ENCODE results near the gene CTDSPL.
A peak's percentile ranks its signal among the peaks of the same experiment; 100 is the strongest.

CTDSPL gene

DNA sequence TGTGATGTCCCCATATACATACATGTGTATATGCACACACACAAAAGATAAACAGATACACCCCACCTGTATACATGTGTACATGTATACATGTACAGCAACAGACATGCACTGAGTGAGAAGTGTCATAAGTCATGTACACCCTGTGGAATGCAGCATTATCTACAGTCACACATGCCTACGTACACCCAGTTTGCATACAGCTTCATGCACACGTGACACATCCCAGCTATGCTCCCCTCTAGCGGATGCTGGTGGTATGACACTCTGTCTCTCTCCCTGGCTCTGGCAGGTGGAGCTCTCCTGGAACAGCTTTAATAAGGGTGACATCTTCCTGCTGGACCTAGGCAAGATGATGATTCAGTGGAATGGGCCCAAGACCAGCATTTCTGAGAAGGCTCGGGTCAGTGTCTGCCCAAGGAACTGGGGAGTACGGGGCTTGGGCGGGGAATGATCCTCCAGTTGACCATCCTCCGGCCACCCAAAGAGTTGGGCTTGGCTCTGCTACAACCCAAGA is 135.2 kb downstream of the CTDSPL start:
- DNase-seq (ENCODE audit: low spot score), result peak; percentile 83
- in situ Hi-C loops (cut with MboI; ENCODE audit: low sequenced_read_pairs, unreplicated experiment), result no loop called here
- TF ChIP-seq, protein P1, sequence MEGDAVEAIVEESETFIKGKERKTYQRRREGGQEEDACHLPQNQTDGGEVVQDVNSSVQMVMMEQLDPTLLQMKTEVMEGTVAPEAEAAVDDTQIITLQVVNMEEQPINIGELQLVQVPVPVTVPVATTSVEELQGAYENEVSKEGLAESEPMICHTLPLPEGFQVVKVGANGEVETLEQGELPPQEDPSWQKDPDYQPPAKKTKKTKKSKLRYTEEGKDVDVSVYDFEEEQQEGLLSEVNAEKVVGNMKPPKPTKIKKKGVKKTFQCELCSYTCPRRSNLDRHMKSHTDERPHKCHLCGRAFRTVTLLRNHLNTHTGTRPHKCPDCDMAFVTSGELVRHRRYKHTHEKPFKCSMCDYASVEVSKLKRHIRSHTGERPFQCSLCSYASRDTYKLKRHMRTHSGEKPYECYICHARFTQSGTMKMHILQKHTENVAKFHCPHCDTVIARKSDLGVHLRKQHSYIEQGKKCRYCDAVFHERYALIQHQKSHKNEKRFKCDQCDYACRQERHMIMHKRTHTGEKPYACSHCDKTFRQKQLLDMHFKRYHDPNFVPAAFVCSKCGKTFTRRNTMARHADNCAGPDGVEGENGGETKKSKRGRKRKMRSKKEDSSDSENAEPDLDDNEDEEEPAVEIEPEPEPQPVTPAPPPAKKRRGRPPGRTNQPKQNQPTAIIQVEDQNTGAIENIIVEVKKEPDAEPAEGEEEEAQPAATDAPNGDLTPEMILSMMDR (IDR thresholded peaks at IDR 0.05; ENCODE audit: borderline replicate concordance, control extremely low read depth, extremely low read depth, insufficient read depth, missing control alignments), result peak; percentile 81

DNA sequence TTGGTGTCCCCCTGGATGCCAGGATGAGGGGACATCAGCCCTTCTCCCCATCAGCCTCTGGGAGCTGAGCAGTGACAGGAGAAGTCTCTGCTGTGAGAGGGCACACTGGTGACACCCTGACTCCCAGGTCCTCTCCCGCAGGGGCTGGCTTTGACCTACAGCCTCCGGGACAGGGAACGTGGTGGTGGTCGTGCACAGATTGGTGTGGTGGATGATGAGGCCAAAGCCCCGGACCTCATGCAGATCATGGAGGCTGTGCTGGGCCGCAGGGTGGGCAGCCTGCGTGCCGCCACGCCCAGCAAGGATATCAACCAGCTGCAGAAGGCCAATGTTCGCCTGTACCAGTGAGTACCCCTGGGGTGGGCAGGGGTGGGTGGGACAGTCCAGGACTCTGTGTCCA is 135.7 kb downstream of the CTDSPL start:
- in situ Hi-C loops (cut with MboI; ENCODE audit: low sequenced_read_pairs, unreplicated experiment), result no loop called here
- TF ChIP-seq, protein P1 (IDR thresholded peaks at IDR 0.05; ENCODE audit: borderline replicate concordance, control extremely low read depth, extremely low read depth, insufficient read depth, missing control alignments), result no peak
- peak; percentile 12 for DNase-seq (ENCODE audit: low spot score)

DNA sequence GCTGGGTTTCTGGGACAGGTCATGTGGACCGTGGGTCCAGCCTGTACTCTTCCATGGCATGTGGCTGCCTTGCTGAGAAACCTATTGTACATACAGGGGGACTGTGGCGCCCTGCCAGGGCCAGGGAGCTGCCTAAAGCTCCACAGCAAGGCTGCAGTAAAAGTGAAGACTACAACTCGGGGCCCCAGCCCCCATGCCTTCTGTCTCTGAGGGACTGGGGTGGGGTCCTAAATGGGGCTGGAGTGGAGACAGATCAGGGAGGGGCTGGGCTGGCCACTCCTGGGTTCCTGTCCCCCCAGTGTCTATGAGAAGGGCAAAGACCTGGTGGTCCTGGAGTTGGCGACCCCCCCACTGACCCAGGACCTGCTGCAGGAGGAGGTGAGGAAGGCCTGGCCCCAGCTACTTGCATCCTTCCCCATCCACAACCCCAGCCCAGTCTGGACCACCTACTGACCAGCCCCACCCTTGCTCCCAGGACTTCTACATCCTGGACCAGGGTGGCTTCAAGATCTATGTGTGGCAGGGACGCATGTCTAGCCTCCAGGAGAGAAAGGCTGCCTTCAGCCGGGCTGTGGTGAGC is 136.2 kb downstream of the CTDSPL start:
- DNase-seq (ENCODE audit: low spot score), result no peak
- in situ Hi-C loops (cut with MboI; ENCODE audit: low sequenced_read_pairs, unreplicated experiment), result no loop called here
- TF ChIP-seq, protein P1 (IDR thresholded peaks at IDR 0.05; ENCODE audit: borderline replicate concordance, control extremely low read depth, extremely low read depth, insufficient read depth, missing control alignments), result no peak

DNA sequence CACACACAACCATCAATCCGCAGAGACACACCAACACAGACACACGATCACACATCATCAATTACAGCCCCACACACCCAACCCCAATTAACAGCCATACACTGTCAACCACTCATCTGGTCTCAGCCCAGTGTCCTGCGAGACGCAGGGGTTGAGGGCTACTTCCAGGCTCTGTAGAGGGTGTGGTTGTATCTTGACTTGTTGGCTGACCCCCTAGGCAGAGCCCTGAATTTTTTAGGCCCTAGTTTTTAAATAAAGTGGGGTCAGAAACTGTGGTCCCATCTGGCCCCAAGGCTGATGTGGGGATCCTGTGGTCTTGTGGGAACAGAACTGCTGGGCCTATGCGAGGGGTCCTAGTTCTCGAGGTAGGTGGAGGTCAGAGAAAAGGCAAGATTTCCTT is 138.2 kb downstream of the CTDSPL start:
- no peak for DNase-seq (ENCODE audit: low spot score)
- in situ Hi-C loops (cut with MboI; ENCODE audit: low sequenced_read_pairs, unreplicated experiment), result no loop called here
- TF ChIP-seq, protein P1 (IDR thresholded peaks at IDR 0.05; ENCODE audit: borderline replicate concordance, control extremely low read depth, extremely low read depth, insufficient read depth, missing control alignments), result no peak

DNA sequence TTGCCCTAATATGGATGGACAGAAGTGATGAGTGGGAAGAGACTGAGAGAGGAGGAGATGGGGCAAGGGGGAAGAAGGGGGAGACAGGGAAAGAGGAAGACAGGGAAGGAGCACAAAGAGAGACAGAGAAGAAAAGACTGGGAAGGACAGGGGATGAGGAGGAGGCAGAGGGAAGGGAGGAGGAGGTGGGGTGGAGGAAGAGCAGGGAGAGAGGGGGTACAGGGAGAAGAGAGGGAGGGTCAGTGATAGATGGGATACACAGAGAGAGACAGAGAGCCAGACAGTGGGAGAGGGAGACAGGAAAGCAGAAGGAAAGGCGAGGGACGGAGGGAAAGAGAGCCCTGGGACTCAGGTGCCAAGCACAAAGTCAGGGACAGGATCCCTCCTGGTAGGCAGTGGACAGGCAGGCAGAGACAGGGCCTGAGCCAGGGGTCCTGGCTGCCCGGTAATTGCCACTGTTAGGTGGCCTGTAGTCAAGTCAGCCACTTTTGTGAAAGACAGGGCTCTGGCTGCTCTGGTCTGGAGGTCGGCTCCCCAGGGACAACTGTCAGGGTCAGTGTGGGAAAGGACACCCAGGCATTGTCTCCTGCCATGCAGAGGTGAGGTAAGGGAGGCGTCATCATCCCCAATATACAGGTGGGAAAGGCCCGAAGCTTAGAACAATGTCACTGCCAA is 138.7 kb downstream of the CTDSPL start:
- in situ Hi-C loops (cut with MboI; ENCODE audit: low sequenced_read_pairs, unreplicated experiment), result no loop called here
- TF ChIP-seq, protein P1 (IDR thresholded peaks at IDR 0.05; ENCODE audit: borderline replicate concordance, control extremely low read depth, extremely low read depth, insufficient read depth, missing control alignments), result no peak
- DNase-seq (ENCODE audit: low spot score), result no peak

DNA sequence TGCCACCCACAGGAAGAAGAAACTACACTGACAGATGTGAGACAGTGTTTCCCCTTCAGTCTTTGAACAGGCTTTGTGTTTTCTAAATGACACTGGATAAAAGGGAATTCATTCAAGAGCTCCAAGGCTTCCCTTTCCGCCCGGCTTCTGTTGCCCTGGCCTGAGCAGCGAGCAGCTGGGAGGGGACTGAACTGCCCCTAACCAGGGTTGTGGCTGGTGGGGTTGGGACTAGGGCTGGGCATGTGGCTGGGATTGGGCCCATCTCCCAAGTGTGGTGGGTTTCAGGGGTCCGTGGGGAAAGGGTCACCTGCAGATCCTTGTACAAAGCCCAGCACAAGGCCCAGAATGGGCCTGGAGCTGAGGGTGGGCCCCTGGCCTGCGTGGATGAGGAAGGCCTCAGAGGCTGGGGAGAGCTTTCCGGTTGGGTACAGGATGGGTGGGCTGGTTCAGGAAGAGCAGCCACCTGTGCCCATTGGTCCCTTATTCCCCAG is 139.3 kb downstream of the CTDSPL start:
- TF ChIP-seq, protein P1 (IDR thresholded peaks at IDR 0.05; ENCODE audit: borderline replicate concordance, control extremely low read depth, extremely low read depth, insufficient read depth, missing control alignments), result no peak
- in situ Hi-C loops (cut with MboI; ENCODE audit: low sequenced_read_pairs, unreplicated experiment), result no loop called here
- DNase-seq (ENCODE audit: low spot score), result no peak

All from GM13976 (cell line).